Fibroblast of lung (primary cell): ENCODE measurements around the gene ZIM2.

ENCODE experiments used
- CTCF ChIP-seq, 2 donors: IDR thresholded peaks in 1 of 2; conservative IDR thresholded peaks in 1 of 2; 1 replicate in 1 of 2; 2 replicates in 1 of 2; pipeline ENCODE4 v1.5.1; 2011 to 2012; ENCODE audit warnings: low read length in 2 of 2, control low read depth in 1 of 2, inconsistent platforms in 1 of 2, low read depth in 1 of 2, mild to moderate bottlenecking in 1 of 2
- EZH2 ChIP-seq: IDR thresholded peaks from 2 replicates; pipeline ENCODE4 v1.5.1; 2012; ENCODE audit warnings: low read length, control low read depth, mild to moderate bottlenecking; ENCODE audit errors: missing control alignments

DNA sequence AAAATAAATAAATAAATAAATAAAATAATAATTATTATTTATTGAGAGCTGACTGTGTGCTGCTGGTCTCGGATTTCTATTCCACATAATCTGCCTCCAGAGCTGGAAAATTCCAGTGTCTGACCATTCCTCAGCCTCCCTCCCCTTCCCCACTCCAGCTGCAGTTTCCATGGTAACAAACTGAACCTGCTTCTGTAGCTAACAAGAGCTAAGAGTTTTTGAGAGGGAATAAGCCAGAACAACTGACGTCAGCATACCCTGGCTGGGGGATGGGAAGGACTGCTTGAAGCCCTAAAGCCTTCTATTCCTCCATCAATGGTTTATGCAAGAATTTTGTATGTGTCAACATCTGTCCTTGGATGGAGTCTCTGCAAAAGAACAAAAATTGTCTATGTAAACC, 26.0 kb upstream of the ZIM2 start:
- no peak for TF ChIP-seq CTCF (conservative IDR thresholded peaks at IDR 0.05 in 1 of 2, IDR thresholded peaks at IDR 0.05 in 1 of 2; ENCODE audit: low read depth in 1 of 2, low read length in 2 of 2)
- TF ChIP-seq EZH2: no peak
